Stimulated activated CD8-positive, alpha-beta memory T cell treated with anti-CD3 and anti-CD28 coated beads, Interleukin-15, amount 100 ng/mL, for 1 hour (primary cell): ENCODE data around the gene CDHR1.
"Not testable (repeated sequence)": the region's sequence is repeated elsewhere in the genome, so short reads cannot be mapped to it uniquely, and the experiment has no call there.

ENCODE experiments used
- DNase-seq: peaks from one replicate; pipeline ENCODE4 v3.0.0-alpha.2; 2020; ENCODE audit warnings: low read depth

Gene CDHR1

GRCh38 chr10:84194424-84195043 lies at the start of gene CDHR1:
TSS of gene CDHR1 (plus strand) at chr10:84194537. CDS start at chr10:84194761, 224 bp downstream.
- peak; percentile 21 for DNase-seq

GRCh38 chr10:84147347-84147746 lies 47.0 kb upstream of the CDHR1 start:
- DNase-seq: no peak

DNA sequence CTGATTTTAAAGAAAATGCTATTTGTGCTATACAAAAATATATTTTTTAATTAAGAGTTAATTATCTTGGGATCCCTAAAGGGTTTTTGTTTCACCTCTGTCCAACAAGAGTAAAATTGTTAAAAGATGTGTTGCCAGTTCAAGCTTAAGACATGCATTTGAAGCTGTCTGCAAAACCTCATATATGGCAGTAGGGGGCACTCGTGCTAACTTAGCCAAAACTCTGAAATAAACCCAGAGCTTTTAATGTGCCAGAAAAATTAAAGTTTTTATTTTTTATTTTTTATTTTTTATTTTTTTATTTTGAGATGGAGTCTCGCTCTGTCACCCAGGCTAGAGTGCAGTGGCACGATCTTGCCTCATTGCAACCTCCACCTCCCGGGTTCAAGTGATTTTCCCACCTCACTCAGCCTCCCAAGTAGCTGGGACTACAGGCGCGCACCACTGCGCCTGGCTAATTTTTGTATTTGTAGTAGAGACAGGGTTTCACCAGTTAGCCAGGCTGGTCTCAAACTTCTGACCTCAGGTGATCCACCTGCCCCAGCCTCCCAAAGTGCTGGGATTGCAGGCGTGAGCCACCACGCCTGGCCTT lies 46.2 kb upstream of the CDHR1 start:
- DNase-seq: not testable (repeated sequence)

- DNase-seq: no peak
Measured at GRCh38 chr10:84149854-84150253, 44.5 kb upstream of the CDHR1 start.

GRCh38 chr10:84152769-84153168 lies 41.6 kb upstream of the CDHR1 start:
- DNase-seq: no peak

DNA sequence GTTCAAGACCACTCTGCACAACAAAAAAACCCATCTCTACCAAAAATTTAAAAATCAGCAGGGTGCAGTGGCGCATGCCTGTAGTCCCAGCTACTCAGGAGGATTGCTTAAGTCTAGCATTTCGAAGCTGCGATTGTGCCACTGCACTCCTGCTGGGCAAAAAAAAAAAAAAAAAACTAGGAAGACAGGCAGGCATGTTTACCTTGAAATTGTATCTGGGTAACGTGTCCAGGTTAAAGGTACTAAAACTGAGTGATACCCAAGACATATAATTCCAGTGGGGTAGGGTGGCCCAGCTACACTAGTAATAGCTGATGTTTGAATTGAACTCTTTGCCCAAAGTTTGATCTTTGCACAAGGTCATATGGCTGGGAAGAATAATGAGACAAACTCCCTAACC lies 38.8 kb upstream of the CDHR1 start:
- no peak for DNase-seq

DNA sequence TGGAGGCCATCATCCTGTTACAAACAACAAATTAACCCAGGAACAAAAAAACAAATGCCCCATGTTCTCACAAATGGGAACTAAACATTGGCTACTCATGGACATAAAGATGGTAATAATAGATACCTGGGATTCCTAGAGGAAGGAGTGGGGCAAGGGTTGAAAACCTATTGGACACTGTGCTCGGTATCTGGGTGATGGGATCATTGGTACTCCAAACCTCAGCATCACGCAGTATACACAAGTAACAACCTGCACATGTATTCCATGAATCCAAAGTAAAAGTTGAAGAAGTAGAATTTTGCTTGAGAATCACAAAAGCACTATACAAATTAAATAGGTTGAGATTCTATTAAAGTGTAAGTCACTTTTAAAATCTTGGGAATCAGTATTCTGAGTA lies 38.3 kb upstream of the CDHR1 start:
- DNase-seq: no peak

DNA sequence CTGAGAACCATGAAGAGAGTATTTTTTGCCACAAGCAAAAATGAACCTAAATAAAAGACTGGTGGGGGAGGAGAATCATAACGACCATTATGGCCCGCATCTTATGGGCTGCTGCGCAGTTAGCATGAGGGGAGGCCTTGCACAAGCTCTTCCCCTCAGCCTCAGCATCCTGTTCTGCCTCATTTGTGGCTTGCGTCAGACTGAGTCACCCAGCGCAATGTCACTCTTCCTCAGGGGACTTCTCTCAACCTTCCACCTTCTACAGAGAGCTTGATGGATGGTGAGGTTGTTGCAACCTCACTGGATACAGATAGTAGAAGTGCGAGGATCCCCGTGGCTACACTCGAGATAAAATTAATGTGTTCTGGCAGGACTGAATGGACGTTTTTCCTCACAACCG lies 37.6 kb upstream of the CDHR1 start:
- no peak for DNase-seq

GRCh38 chr10:84158061-84158460 lies 36.3 kb upstream of the CDHR1 start:
- DNase-seq: no peak

- no peak for DNase-seq
Measured at GRCh38 chr10:84158550-84158949, 35.8 kb upstream of the CDHR1 start.

GRCh38 chr10:84159076-84159685 lies 35.2 kb upstream of the CDHR1 start:
- no peak for DNase-seq

DNA sequence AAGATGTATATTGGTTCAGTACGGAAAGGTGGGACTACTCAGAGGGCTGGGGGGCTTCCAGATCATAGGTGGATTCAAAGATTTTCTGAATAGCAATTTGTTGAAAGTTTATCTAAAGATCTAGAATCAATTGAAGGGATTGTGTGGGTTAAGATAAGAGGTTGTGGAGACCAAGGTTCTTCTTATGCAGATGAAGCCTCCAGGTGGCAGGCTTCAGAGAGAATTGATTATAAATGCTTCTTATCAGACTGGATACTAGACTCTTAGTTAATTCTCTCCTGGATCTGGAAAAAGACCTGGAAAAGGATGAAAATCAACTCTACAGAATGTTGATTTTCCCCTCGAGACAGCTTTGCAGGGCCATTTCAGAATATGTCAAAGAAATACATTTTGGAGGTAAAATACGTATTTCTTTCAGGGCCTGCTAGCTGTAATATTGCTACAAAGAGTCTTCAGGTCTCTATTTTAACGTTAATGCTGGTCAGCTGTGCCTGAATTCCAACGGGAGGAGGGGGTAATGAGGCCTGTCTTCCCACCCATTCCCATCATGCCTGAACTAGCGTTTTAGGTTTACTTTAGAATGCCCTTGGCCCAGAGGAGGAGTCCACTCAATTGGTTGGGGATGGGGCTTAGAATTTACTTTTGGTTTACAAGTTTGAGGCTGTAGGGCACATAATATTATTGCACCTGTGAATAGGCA lies 33.5 kb upstream of the CDHR1 start:
- no peak for DNase-seq

GRCh38 chr10:84163996-84164395 lies 30.3 kb upstream of the CDHR1 start:
- no peak for DNase-seq

GRCh38 chr10:84164442-84164841 lies 29.9 kb upstream of the CDHR1 start:
- no peak for DNase-seq

DNA sequence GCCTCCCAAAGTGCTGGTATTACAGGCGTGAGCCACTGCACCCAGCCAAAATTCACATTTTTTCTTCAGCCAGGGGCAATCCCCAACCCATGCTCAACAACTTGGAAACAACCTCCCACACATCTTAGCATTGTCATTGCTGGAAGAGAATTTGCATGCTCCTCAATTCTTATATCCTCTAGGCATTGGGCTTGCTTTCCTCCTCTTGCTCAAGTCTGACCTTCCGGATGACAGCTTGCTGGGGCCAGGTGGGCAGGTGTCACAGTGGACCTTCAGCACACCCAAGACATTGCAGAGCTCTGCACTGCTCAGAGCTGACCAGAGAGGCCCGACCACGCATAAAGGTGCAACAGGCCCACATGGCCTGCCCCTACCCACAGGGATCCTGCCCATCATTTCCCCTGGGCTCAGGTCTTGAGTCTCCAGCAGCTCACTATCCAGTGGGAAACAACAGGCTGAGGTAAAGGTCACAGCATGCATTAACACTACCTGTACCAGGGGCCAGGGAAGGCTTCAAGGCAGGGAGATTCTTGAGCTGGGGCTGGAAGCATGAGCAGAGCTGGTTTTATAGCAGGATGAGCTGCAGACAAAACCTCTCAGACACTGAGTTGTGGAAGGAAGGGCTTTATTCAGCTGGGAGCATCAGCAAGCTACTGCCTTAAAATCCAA lies 27.6 kb upstream of the CDHR1 start:
- no peak for DNase-seq

DNA sequence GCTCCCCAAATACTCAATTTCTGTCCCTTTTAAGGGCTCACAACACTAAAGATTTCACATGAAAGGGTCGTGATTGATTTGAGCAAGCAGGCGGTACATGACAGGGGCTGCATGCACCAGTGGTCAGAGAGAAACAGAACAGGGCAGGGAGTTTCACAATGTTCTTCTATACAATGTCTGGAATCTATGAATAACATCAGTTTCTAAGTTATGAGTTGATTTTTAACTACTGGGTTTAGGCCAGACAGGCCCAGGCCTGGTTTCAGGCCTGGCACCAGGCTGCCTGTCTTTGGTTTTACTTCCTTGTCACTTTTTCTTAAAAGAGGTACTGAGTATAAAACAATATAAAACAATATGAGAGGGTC lies 27.1 kb upstream of the CDHR1 start:
- DNase-seq: not testable (repeated sequence)

GRCh38 chr10:84168382-84168781 lies 26.0 kb upstream of the CDHR1 start:
- not testable (repeated sequence) for DNase-seq

DNA sequence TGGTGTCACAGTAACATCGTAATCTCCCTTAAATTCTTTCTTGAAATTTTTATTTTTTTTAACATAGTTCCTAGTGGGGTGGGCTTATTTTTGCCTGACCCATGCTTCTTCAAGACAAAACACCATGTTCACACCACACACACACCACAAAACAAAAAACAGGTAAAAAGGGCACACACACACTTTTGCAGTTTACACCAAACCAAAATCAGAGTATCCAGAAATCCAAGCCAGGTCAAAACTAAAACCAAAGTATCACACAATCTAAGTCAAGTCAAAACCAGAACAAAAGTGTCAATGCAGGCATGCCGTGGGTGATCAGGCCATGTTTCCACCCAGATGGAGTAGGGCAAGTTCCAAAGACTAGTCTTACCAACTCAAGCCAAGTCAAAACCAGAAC lies 23.1 kb upstream of the CDHR1 start:
- DNase-seq: not testable (repeated sequence)

DNA sequence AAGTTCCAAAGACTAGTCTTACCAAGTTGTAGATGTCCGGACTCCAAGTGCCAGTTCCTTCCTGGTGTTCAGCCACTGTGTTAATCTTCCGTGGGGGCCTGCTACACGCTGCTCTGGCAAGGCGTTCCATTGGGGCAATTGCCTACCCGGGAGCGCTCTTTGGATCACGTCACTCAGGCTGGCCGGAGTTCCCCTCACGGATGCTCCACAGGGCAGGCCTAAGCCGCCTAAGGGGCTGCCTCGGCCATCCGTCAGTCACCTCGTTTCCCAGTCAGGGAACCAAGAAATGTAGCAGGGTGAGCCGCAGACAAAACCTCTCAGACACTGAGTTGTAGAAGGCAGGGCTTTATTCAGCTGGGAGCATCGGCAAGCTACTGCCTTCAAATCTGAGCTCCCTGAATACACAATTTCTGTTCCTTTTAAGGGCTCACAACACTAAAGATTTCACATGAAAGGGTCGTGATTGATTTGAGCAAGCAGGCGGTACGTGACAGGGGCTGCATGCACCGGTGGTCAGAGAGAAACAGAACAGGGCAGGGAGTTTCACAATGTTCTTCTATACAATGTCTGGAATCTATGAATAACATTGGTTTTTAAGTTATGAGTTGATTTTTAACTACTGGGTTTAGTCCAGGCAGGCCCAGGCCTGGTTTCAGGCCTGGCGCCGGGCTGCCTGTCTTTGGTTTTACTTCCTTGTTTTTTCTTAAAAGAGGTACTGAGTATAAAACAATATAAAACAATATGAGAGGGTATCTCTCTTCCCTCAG lies 22.5 kb upstream of the CDHR1 start:
- not testable (repeated sequence) for DNase-seq

GRCh38 chr10:84172467-84173356 lies 21.6 kb upstream of the CDHR1 start:
- DNase-seq: no peak

GRCh38 chr10:84173501-84173929 lies 20.8 kb upstream of the CDHR1 start, which contains the start of gene GPR15LG:
TSS of gene GPR15LG (plus strand) at chr10:84173801. CDS start at chr10:84173852, 51 bp downstream.
- no peak for DNase-seq
